H9 (cell line): Measurements from ENCODE around the gene MICU1. TPM values are rescaled to one million over a fixed set of nuclear protein-coding genes. Genes with fewer than 3 reads are reported as not detected.

Experiments used
- DNase-seq: peaks from one replicate; pipeline ENCODE4 v3.0.0-alpha.2; 2017
- H2AFZ ChIP-seq: one replicate; pipeline ENCODE4 v1.6.1; 2013; ENCODE audit warnings: mild to moderate bottlenecking, low read length, control low read depth, moderate library complexity
- H2AK5ac ChIP-seq: 2 replicates; pipeline ENCODE4 v1.6.1; 2013; ENCODE audit warnings: low read length, control low read depth, mixed read lengths; ENCODE audit not compliant: insufficient read length
- H2BK120ac ChIP-seq: one replicate; pipeline ENCODE4 v1.6.1; 2013; ENCODE audit warnings: low read depth, mild to moderate bottlenecking, low read length, control low read depth, inconsistent platforms; ENCODE audit not compliant: poor library complexity, severe bottlenecking
- H2BK12ac ChIP-seq: 2 replicates; pipeline ENCODE4 v1.6.1; 2013; ENCODE audit warnings: low read length, control low read depth, mixed read lengths, low read depth; ENCODE audit not compliant: insufficient read length
- H2BK15ac ChIP-seq: 2 replicates; pipeline ENCODE4 v1.6.1; 2013; ENCODE audit warnings: low read depth, low read length, control low read depth
- H2BK20ac ChIP-seq: one replicate; pipeline ENCODE4 v1.6.1; 2013; ENCODE audit warnings: low read depth, mild to moderate bottlenecking, low read length, control low read depth, inconsistent platforms; ENCODE audit not compliant: poor library complexity, severe bottlenecking
- H2BK5ac ChIP-seq: 2 replicates; pipeline ENCODE4 v1.6.1; 2013; ENCODE audit warnings: low read length, control low read depth, mixed read lengths; ENCODE audit not compliant: insufficient read length
- H3K14ac ChIP-seq: 2 replicates; pipeline ENCODE4 v1.6.1; 2013; ENCODE audit warnings: low read length, control low read depth; ENCODE audit not compliant: insufficient read depth
- H3K18ac ChIP-seq: 2 replicates; pipeline ENCODE4 v1.6.1; 2013; ENCODE audit warnings: low read depth, mild to moderate bottlenecking, mixed read lengths, low read length, control low read depth; ENCODE audit not compliant: insufficient read length
- H3K23ac ChIP-seq: 2 replicates; pipeline ENCODE4 v1.6.1; 2013; ENCODE audit warnings: low read length, control low read depth, mixed read lengths, low read depth; ENCODE audit not compliant: insufficient read length
- H3K23me2 ChIP-seq: 2 replicates; pipeline ENCODE4 v1.6.1; 2013; ENCODE audit warnings: low read depth, mild to moderate bottlenecking, mixed read lengths, low read length, control low read depth; ENCODE audit not compliant: insufficient read length, poor library complexity, severe bottlenecking
- H3K27ac ChIP-seq: 2 replicates; pipeline ENCODE4 v1.5.1; 2013; ENCODE audit warnings: low read length, control low read depth, mixed read lengths, low read depth; ENCODE audit not compliant: insufficient read length
- H3K27me3 ChIP-seq: 2 replicates; pipeline ENCODE4 v1.6.1; 2013; ENCODE audit warnings: low read length, control low read depth, inconsistent platforms; ENCODE audit not compliant: insufficient read depth
- H3K4ac ChIP-seq: 2 replicates; pipeline ENCODE4 v1.6.1; 2013; ENCODE audit warnings: low read depth, mild to moderate bottlenecking, control low read depth, inconsistent platforms, low read length, moderate library complexity
- H3K4me1 ChIP-seq: 2 replicates; pipeline ENCODE4 v1.6.1; 2013; ENCODE audit warnings: low read length, control low read depth, inconsistent platforms; ENCODE audit not compliant: insufficient read depth
- H3K4me2 ChIP-seq: 2 replicates; pipeline ENCODE4 v1.6.1; 2013; ENCODE audit warnings: low read length, control low read depth, mixed read lengths; ENCODE audit not compliant: insufficient read length, insufficient read depth
- H3K56ac ChIP-seq: 2 replicates; pipeline ENCODE4 v1.6.1; 2013; ENCODE audit warnings: low read depth, mild to moderate bottlenecking, mixed read lengths, low read length, control low read depth; ENCODE audit not compliant: insufficient read length
- H3K79me1 ChIP-seq: 2 replicates; pipeline ENCODE4 v1.6.1; 2013; ENCODE audit warnings: low read depth, mild to moderate bottlenecking, moderate library complexity, low read length, control low read depth, inconsistent platforms; ENCODE audit not compliant: insufficient read depth, poor library complexity, severe bottlenecking
- H3K79me2 ChIP-seq: 2 replicates; pipeline ENCODE4 v1.6.1; 2013; ENCODE audit warnings: low read length, control low read depth, inconsistent platforms; ENCODE audit not compliant: insufficient read depth
- H3K9ac ChIP-seq: 2 replicates; pipeline ENCODE4 v1.6.1; 2013; ENCODE audit warnings: low read length, control low read depth, mixed read lengths; ENCODE audit not compliant: insufficient read length; ENCODE audit errors: extremely low read depth
- H3K9me3 ChIP-seq: one replicate; pipeline ENCODE4 v1.6.1; 2013; ENCODE audit warnings: low read depth, low read length, inconsistent platforms; ENCODE audit not compliant: control insufficient read depth
- H3T11ph ChIP-seq: one replicate; pipeline ENCODE4 v1.6.1; 2013; ENCODE audit warnings: mild to moderate bottlenecking, low read length, control low read depth, inconsistent platforms
- H4K20me1 ChIP-seq: one replicate; pipeline ENCODE4 v1.6.1; 2013; ENCODE audit not compliant: control insufficient read depth, insufficient read length, insufficient read depth
- H4K5ac ChIP-seq: 2 replicates; pipeline ENCODE4 v1.6.1; 2013; ENCODE audit warnings: low read depth, mild to moderate bottlenecking, mixed read lengths, low read length, control low read depth; ENCODE audit not compliant: insufficient read length
- H4K8ac ChIP-seq: replicated peaks from 2 replicates; pipeline ENCODE4 v1.6.1; 2013; ENCODE audit warnings: low read length, control low read depth, mixed read lengths, low read depth; ENCODE audit not compliant: insufficient read length
- H4K91ac ChIP-seq: 2 replicates; pipeline ENCODE4 v1.6.1; 2013; ENCODE audit warnings: low read depth, mild to moderate bottlenecking, moderate library complexity, mixed read lengths, low read length, control low read depth; ENCODE audit not compliant: insufficient read length
- H3K27ac Mint-ChIP-seq, 3 experiments: 2 replicates in 2 of 3; 3 replicates in 1 of 3; pipeline ENCODE4 v1.8.0; 2020 to 2021; ENCODE audit warnings: mixed read lengths in 3 of 3, mild to moderate bottlenecking in 1 of 3, moderate library complexity in 1 of 3
- H3K27me3 Mint-ChIP-seq: 2 replicates; pipeline ENCODE4 v1.8.0; 2021; ENCODE audit warnings: low read depth, mild to moderate bottlenecking, moderate library complexity, mixed read lengths
- H3K36me3 Mint-ChIP-seq, 3 experiments: 2 replicates in 2 of 3; 3 replicates in 1 of 3; pipeline ENCODE4 v1.8.0; 2020 to 2021; ENCODE audit warnings: low read depth in 3 of 3, mixed read lengths in 3 of 3; ENCODE audit not compliant: insufficient read depth in 1 of 3
- H3K4me1 Mint-ChIP-seq, 2 experiments: 2 replicates each; pipeline ENCODE4 v1.8.0; 2020; ENCODE audit warnings: mixed read lengths in 2 of 2
- H3K4me3 Mint-ChIP-seq, 2 experiments: 2 replicates in 1 of 2; 3 replicates in 1 of 2; pipeline ENCODE4 v1.8.0; 2020 to 2021; ENCODE audit warnings: mild to moderate bottlenecking in 2 of 2, mixed read lengths in 2 of 2, moderate library complexity in 1 of 2
- H3K9me3 Mint-ChIP-seq, 2 experiments: 2 replicates in 1 of 2; 3 replicates in 1 of 2; pipeline ENCODE4 v1.8.0; 2020; ENCODE audit warnings: mild to moderate bottlenecking in 2 of 2, mixed read lengths in 2 of 2, moderate library complexity in 1 of 2
- CTCF ChIP-seq: fragments of 200-600 bp; sonication (generic); conservative IDR thresholded peaks from 3 replicates; pipeline ENCODE4 v1.8.0; 2021; ENCODE audit warnings: antibody characterized with exemption, mild to moderate bottlenecking
- total RNA-seq: library from RNA; stranded (reverse); gene quantifications from 2 replicates; pipeline ENCODE4 v1.2.1, GENCODE V29; 2021

Gene MICU1
- total RNA-seq, 1 experiment from 2014 or later: 33.2 TPM

- H3K36me3 Mint-ChIP-seq: peaks cover 0 to 2% (median 2%) of the 10 kb centered on the region in 3 experiments; a peak in 1 of 7 replicates
- H2AFZ ChIP-seq: no peak overlapping the region
- H3K56ac ChIP-seq: no peak overlapping the region
- no peak overlapping the region for H2BK12ac ChIP-seq
- no peak overlapping the region for H3K4me2 ChIP-seq
- no peaks in the 10 kb centered on the region for H3K79me1 ChIP-seq
- no peaks in the 10 kb centered on the region for H3K4me1 ChIP-seq
- H4K8ac ChIP-seq: no peak overlapping the region
- H3K79me2 ChIP-seq: no peaks in the 10 kb centered on the region
- H3T11ph ChIP-seq: no peak overlapping the region
- no peak overlapping the region for H2BK20ac ChIP-seq
- H3K14ac ChIP-seq: no peak overlapping the region
- H3K4ac ChIP-seq: no peak overlapping the region
- H3K27ac Mint-ChIP-seq: no peak overlapping the region
- no peak overlapping the region for H3K9ac ChIP-seq
- H3K4me3 Mint-ChIP-seq: no peak overlapping the region
- H3K23me2 ChIP-seq: no peaks in the 10 kb centered on the region
- no peaks in the 10 kb centered on the region for H3K27me3 Mint-ChIP-seq
- H3K9me3 ChIP-seq: no peaks in the 10 kb centered on the region
- no peak overlapping the region for H3K23ac ChIP-seq
- H3K27me3 ChIP-seq: no peaks in the 10 kb centered on the region
- H2BK15ac ChIP-seq: no peak overlapping the region
- H4K91ac ChIP-seq: no peak overlapping the region
- no peak overlapping the region for H2AK5ac ChIP-seq
- H2BK120ac ChIP-seq: no peak overlapping the region
- H3K27ac ChIP-seq: no peak overlapping the region
- H3K9me3 Mint-ChIP-seq: no peaks in the 10 kb centered on the region
- H4K20me1 ChIP-seq: no peaks in the 10 kb centered on the region
- TF ChIP-seq CTCF: no peak
- no peak for DNase-seq
- no peak overlapping the region for H2BK5ac ChIP-seq
- peaks cover 6 to 12% of the 10 kb centered on the region in 2 experiments; a peak in 2 of 4 replicates for H3K4me1 Mint-ChIP-seq
- H4K5ac ChIP-seq: no peak overlapping the region
- H3K18ac ChIP-seq: no peak overlapping the region
Observed at GRCh38 chr10:72460284-72460876, 165.5 kb downstream of the MICU1 start.
